GM12878 (cell line): ENCODE measurements around the gene IFIT1. TPM values are rescaled to one million over a fixed set of nuclear protein-coding genes. Genes with fewer than 3 reads are reported as not detected.

Source experiments
- ATAC-seq: fragments of 200-7000 bp; cut with Tn5 transposase; 3 replicates; pipeline ENCODE4 v1.9.1; 2020; ENCODE audit warnings: mild to moderate bottlenecking, moderate library complexity
- BruUV-seq: library from RNA; stranded (reverse); fragments of 400-500 nt; replicated peaks from 2 replicates; lab custom pipeline; 2021; lab: Mats Ljungman, UMichigan
- CTCF ChIA-PET: fragments of 300-600 bp; sonication (Branson Sonifier 250); formaldehyde crosslinking; extraction: SDS; loops from one replicate; lab custom pipeline; 2021; ENCODE audit warnings: inconsistent platforms; lab: Yijun Ruan, JAX
- POLR2A ChIA-PET: fragments of 350-600 bp; formaldehyde crosslinking; extraction: SDS; loops from one replicate; lab custom pipeline; 2021; ENCODE audit warnings: inconsistent platforms; lab: Charles Lee
- RAD21 ChIA-PET: fragments of 300-600 bp; sonication (Branson Sonifier 250); formaldehyde crosslinking; loops from one replicate; lab custom pipeline; 2023; ENCODE audit warnings: antibody characterized with exemption; ENCODE audit not compliant: unreplicated experiment; lab: Charles Lee
- SMC1A ChIA-PET: fragments of 300-600 bp; sonication (Branson Sonifier 250); formaldehyde crosslinking; loops from one replicate; lab custom pipeline; 2023; ENCODE audit not compliant: unreplicated experiment, uncharacterized antibody; lab: Charles Lee
- DNase-seq: peaks from one replicate; pipeline ENCODE4 v3.0.0-alpha.2; 2011; ENCODE audit warnings: low read depth, low spot score
- FAIRE-seq: peaks from 3 replicates; lab custom pipeline; 2011; peaks lifted over from hg19 to GRCh38; lab: Jason Lieb, UNC
- H2AFZ ChIP-seq: 2 replicates; pipeline ENCODE4 v1.6.0; 2011; ENCODE audit warnings: low read depth, low read length, control low read depth; ENCODE audit not compliant: control insufficient read depth
- H3K27ac ChIP-seq: 2 replicates; pipeline ENCODE4 v1.5.1; 2011; ENCODE audit warnings: control low read depth; ENCODE audit not compliant: control insufficient read depth, insufficient read depth
- H3K27me3 ChIP-seq, 2 experiments: replicated peaks in 1 of 2; 2 replicates each; pipeline versions ENCODE4 v1.6.0 to v1.6.1; 2011; ENCODE audit warnings: low read length in 1 of 2; ENCODE audit not compliant: control insufficient read depth in 2 of 2, insufficient read depth in 2 of 2
- H3K36me3 ChIP-seq, 2 experiments: 2 replicates each; pipeline ENCODE4 v1.5.1; 2011; ENCODE audit warnings: low read length in 1 of 2; ENCODE audit not compliant: control insufficient read depth in 2 of 2, insufficient read depth in 2 of 2
- H3K4me1 ChIP-seq: 2 replicates; pipeline ENCODE4 v1.6.1; 2011; ENCODE audit warnings: mild to moderate bottlenecking, low read length, moderate library complexity, mixed read lengths; ENCODE audit not compliant: control insufficient read depth, insufficient read depth
- H3K4me2 ChIP-seq: 2 replicates; pipeline ENCODE4 v1.6.0; 2011; ENCODE audit warnings: control low read depth; ENCODE audit not compliant: control insufficient read depth, insufficient read depth
- H3K4me3 ChIP-seq: fragments of 200-600 bp; sonication (generic); 2 replicates; pipeline ENCODE4 v1.5.1; 2016
- H3K79me2 ChIP-seq: 2 replicates; pipeline ENCODE4 v1.6.0; 2011; ENCODE audit warnings: low read length; ENCODE audit not compliant: control insufficient read depth, insufficient read depth
- H3K9ac ChIP-seq: 2 replicates; pipeline ENCODE4 v1.8.0; 2011; ENCODE audit warnings: low read length, control low read depth, mixed read lengths; ENCODE audit not compliant: control insufficient read depth, insufficient read depth
- H3K9me3 ChIP-seq: replicated peaks from 3 replicates; pipeline ENCODE4 v1.5.1; 2011; ENCODE audit warnings: mild to moderate bottlenecking, low read length; ENCODE audit not compliant: control insufficient read depth, insufficient read depth
- H4K20me1 ChIP-seq: 2 replicates; pipeline ENCODE4 v1.6.0; 2011; ENCODE audit not compliant: control insufficient read depth, insufficient read depth
- BHLHE40 ChIP-seq, 2 experiments: fragments of 450-650 bp in 1 of 2; IDR thresholded peaks; 2 replicates each; pipeline ENCODE4 v1.6.1; 2011 to 2017; ENCODE audit warnings: low read depth in 2 of 2, borderline replicate concordance in 1 of 2, improper control_type of control experiment in 1 of 2, low read length in 1 of 2, mild to moderate bottlenecking in 1 of 2
- NR2C1 ChIP-seq: fragments of 450-650 bp; IDR thresholded peaks from 2 replicates; pipeline ENCODE4 v1.6.1; 2017; ENCODE audit warnings: antibody characterized with exemption, mild to moderate bottlenecking, moderate library complexity
- POLR2A ChIP-seq: IDR thresholded peaks from 2 replicates; pipeline ENCODE4 v1.6.1; 2011; ENCODE audit warnings: low read depth, mild to moderate bottlenecking, low read length
- RBBP5 ChIP-seq: fragments of 200-600 bp; sonication (generic); conservative IDR thresholded peaks from 2 replicates; pipeline ENCODE4 v1.6.1; 2016
- WGBS: methylation state at CpG from one replicate; pipeline ENCODE4 v1.1.6; 2016; ENCODE audit warnings: low lambda C conversion rate; ENCODE audit not compliant: insufficient replicate concordance, insufficient coverage; ENCODE audit errors: missing lambda C conversion rate; 5-methylcytosine and 5-hydroxymethylcytosine counted together
- in situ Hi-C: fragments of 300-500 bp; cut with MboI; formaldehyde crosslinking; loops from 9 replicates; pipeline ENCODE4 v1.14.3; 2018; ENCODE audit warnings: mixed read lengths
- intact Hi-C: fragments of 100-400 bp; cut with micrococcal nuclease; formaldehyde crosslinking; loops from one replicate; pipeline ENCODE4 v1.14.2; 2022; ENCODE audit not compliant: unreplicated experiment
- polyA plus RNA-seq, 11 experiments: library from polyadenylated mRNA; depleted of rRNA in 4 of 11; unstranded in 6 of 11; stranded (reverse) in 5 of 11; fragments of >200 nt; fragmentation: Nextera tagmentation in 4 of 11; fragmentation: Illumina TruSeq in 1 of 11; extraction: Ambion mirVana in 4 of 11; extraction: Trizol in 1 of 11; gene quantifications; 1 replicate in 1 of 11; 2 replicates in 10 of 11; pipeline versions ENCODE4 v1.2.1 to v1.2.3, GENCODE V29; 2011 to 2016; ENCODE audit warnings: inconsistent platforms in 2 of 11, missing spikeins in 2 of 11, low read depth in 1 of 11
- total RNA-seq, 4 experiments: library from RNA; depleted of rRNA in 3 of 4; stranded (reverse); fragments of >200 nt in 3 of 4; fragmentation: Illumina TruSeq in 1 of 4; extraction: Trizol in 1 of 4; gene quantifications; 2 replicates each; pipeline versions ENCODE4 v1.2.1 to v1.2.3, GENCODE V29; 2013 to 2021
- TF ChIP-seq, protein P1 (sequence below): fragments of 450-650 bp; formaldehyde crosslinking; IDR thresholded peaks from 2 replicates; pipeline ENCODE4 v1.4.0; 2022; ENCODE audit warnings: mild to moderate bottlenecking, moderate library complexity

The IFIT1 gene
- total and polyA plus RNA-seq, 10 of the 15 experiments (the other 5 are each of a cell fraction or from before 2014, with no cell fraction given), result 13.9 to 37.2 (median 22.3) TPM

DNA sequence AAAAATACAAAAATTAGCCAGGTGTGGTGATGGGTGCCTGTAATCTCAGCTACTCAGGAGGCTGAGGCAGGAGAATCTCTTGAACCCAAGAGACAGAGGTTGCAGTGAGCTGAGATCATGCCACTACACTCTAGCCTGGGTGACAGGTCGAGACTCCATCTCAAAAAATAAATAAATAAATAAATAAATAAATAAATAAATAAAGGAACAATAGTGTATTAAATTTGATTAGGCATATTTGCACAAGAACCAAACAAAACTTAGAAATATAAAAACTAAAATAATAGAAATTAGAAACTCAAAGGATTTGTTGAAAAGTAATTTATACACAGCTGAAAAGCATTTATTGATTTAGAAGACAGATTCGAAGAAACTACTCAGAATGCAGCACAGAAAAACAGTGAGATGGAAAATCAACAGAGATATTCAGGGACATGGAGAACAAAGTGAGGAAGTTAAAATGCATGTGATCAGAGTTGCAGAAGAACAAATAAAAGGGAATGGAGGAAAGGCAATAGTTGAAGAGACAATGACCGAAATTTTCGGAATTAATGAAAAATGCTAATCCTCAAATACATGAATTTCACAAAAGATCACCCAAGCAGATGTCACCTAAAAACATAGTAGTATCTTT, 46.9 kb upstream of the IFIT1 start:
- H3K4me3 ChIP-seq, result no peak overlapping the region
- DNase-seq, result no peak
- no peak for FAIRE-seq
- 91% methylated on average over 4 of the region's 4 CpGs for WGBS
- TF ChIP-seq NR2C1, result no peak
- no peak for TF ChIP-seq BHLHE40 (IDR thresholded peaks at IDR 0.05; ENCODE audit: borderline replicate concordance in 1 of 2, low read depth in 2 of 2, low read length in 1 of 2)
- TF ChIP-seq POLR2A, result no peak
- TF ChIP-seq RBBP5, result no peak
- TF ChIP-seq, protein P1, sequence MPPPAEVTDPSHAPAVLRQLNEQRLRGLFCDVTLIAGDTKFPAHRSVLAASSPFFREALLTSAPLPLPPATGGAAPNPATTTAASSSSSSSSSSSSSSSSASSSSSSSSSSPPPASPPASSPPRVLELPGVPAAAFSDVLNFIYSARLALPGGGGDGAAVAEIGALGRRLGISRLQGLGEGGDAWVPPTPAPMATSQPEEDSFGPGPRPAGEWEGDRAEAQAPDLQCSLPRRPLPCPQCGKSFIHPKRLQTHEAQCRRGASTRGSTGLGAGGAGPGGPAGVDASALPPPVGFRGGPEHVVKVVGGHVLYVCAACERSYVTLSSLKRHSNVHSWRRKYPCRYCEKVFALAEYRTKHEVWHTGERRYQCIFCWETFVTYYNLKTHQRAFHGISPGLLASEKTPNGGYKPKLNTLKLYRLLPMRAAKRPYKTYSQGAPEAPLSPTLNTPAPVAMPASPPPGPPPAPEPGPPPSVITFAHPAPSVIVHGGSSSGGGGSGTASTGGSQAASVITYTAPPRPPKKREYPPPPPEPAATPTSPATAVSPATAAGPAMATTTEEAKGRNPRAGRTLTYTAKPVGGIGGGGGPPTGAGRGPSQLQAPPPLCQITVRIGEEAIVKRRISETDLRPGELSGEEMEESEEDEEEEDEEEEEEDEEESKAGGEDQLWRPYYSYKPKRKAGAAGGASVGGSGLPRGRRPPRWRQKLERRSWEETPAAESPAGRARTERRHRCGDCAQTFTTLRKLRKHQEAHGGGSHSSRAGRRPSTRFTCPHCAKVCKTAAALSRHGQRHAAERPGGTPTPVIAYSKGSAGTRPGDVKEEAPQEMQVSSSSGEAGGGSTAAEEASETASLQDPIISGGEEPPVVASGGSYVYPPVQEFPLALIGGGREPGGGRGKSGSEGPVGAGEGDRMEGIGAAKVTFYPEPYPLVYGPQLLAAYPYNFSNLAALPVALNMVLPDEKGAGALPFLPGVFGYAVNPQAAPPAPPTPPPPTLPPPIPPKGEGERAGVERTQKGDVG (CRISPR knock-in tag), result no peak
- ATAC-seq, result no peak
- POLR2A ChIA-PET, result no interaction called here
- H3K36me3 ChIP-seq, result peaks cover 0 to 2% of the 10 kb centered on the region in 2 experiments; a peak in 2 of 4 replicates
- no peak overlapping the region for H2AFZ ChIP-seq
- H3K4me1 ChIP-seq, result peaks cover 33% of the 10 kb centered on the region
- no peaks in the 10 kb centered on the region for H3K79me2 ChIP-seq
- intact Hi-C loops, result no loop called here
- H4K20me1 ChIP-seq, result no peaks in the 10 kb centered on the region
- no peak overlapping the region for H3K4me2 ChIP-seq
- SMC1A ChIA-PET, result interaction anchor here (0.9 to 8.3 kb wide), 4 partner anchors 7 to 90 kb away, joined by 3 to 97 read pairs (median 12); partner anchors contain the start of gene IFIT1
- no peaks in the 10 kb centered on the region for H3K9me3 ChIP-seq
- in situ Hi-C loops, result no loop called here
- no peak overlapping the region for H3K27ac ChIP-seq
- H3K9ac ChIP-seq, result no peak overlapping the region
- BruUV-seq, result no TSS peak
- CTCF ChIA-PET, result interaction anchor here (1.0 to 4.5 kb wide), 3 partner anchors 13 to 43 kb away, joined by 4 to 39 read pairs (median 5); no protein-coding TSS in a partner anchor
- RAD21 ChIA-PET, result interaction anchor here (4.1 kb wide), 1 partner anchor 23 kb away, joined by 23 read pairs; no protein-coding TSS in a partner anchor
- no peaks in the 10 kb centered on the region for H3K27me3 ChIP-seq
